Measurements from ENCODE around the gene ATRX. TPM values are rescaled to one million over a fixed set of nuclear protein-coding genes. Genes with fewer than 3 reads are reported as not detected.

ATRX gene
- total and polyA plus RNA-seq, 2 donors (not counting 1 experiment from before 2014, with no cell fraction given), result 19.3 to 173 TPM

DNA sequence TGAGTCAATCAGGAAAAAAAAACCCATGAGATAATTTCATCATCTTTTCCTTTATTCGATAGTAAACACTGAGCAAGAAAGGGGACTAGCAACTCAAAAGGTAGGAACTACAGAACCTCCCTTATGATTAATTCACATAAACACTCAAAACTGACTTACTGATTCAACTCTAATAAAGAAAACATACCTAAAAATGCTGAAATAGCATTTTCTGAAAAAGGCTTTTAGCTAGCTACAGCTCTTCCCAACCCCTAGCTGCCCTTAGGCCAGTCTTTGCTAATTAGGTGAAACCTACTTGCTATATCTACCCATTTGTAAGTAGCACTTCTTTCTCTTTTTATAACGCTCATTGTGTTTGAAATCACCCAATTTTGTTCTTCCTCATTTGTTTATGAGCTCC lies 150.6 kb downstream of the ATRX start:
- Histone ChIP-seq H3K9ac (ENCODE audit: low read length) (no peak overlapping the region), H2AFZ (ENCODE audit: insufficient read depth, low read depth, low read length, poor library complexity, severe bottlenecking) (no peak overlapping the region), H3K79me2 (ENCODE audit: control insufficient read depth, insufficient read depth, low read length) (no peaks in the 10 kb centered on the region), H3K36me3 (replicated peaks in 1 of 2; ENCODE audit: control extremely low read depth in 1 of 2, control insufficient read depth in 1 of 2, extremely low read depth in 1 of 2, insufficient read depth in 2 of 2, low read length in 1 of 2) (peaks cover 4 to 50% of the 10 kb centered on the region in 2 experiments), H3K27me3 (replicated peaks in 1 of 4; ENCODE audit: control extremely low read depth in 1 of 4, control insufficient read depth in 3 of 4, insufficient read depth in 4 of 4, low read length in 3 of 4) (no peaks in the 10 kb centered on the region), H3K4me1 (ENCODE audit: control insufficient read depth in 2 of 2, insufficient read depth in 2 of 2, low read length in 2 of 2) (no peaks in the 10 kb centered on the region), H3K27ac (ENCODE audit: low read length in 2 of 2) (no peak overlapping the region), H4K20me1 (ENCODE audit: control insufficient read depth, insufficient read depth, low read length, poor library complexity, severe bottlenecking) (no peaks in the 10 kb centered on the region), H3K4me3 (ENCODE audit: control extremely low read depth in 1 of 5, extremely low read depth in 1 of 5, insufficient read depth in 1 of 5, low read depth in 2 of 5, low read length in 4 of 5) (no peak overlapping the region), H3K4me2 (replicated peaks; ENCODE audit: low read depth, low read length, poor library complexity, severe bottlenecking) (no peak overlapping the region), H3K9me3 (ENCODE audit: control extremely low read depth in 1 of 3, control insufficient read depth in 2 of 3, insufficient read depth in 1 of 3, low read length in 2 of 3) (peaks cover 0 to 1% (median 0%) of the 10 kb centered on the region in 3 donors)
- DNase-seq, result no peak
- H3K27ac Mint-ChIP-seq, result no peak overlapping the region
- WGBS (ENCODE audit: insufficient coverage), result no CpG with 5 or more reads among the region's 2 CpGs
- POLR2A ChIA-PET, result no interaction called here
- no peak for TF ChIP-seq EZH2 (IDR thresholded peaks at IDR 0.05; ENCODE audit: borderline replicate concordance, insufficient read depth, low read depth, low read length, poor library complexity, severe bottlenecking)
- no peak for TF ChIP-seq CTCF (IDR thresholded peaks at IDR 0.05)
- no peaks in the 10 kb centered on the region for H3K27me3 Mint-ChIP-seq
- H3K4me1 Mint-ChIP-seq, result no peaks in the 10 kb centered on the region
- CTCF ChIA-PET, result interaction anchor here (0.6 kb wide), 1 partner anchor 92 kb away, joined by 5 read pairs; no protein-coding TSS in a partner anchor
- no peak overlapping the region for H3K4me3 Mint-ChIP-seq
- intact Hi-C loops (cut with micrococcal nuclease), result no loop called here
- no peak for ATAC-seq (ENCODE audit: low read depth)
- H3K9me3 Mint-ChIP-seq (ENCODE audit: insufficient read depth), result no peaks in the 10 kb centered on the region

GRCh38 chrX:77628294-77629025 lies 157.6 kb downstream of the ATRX start:
- WGBS (ENCODE audit: insufficient coverage), result no CpG with 5 or more reads among the region's 1 CpG
- intact Hi-C loops (cut with micrococcal nuclease), result no loop called here
- no peak for DNase-seq
- Histone ChIP-seq H3K9me3 (ENCODE audit: control extremely low read depth in 1 of 3, control insufficient read depth in 2 of 3, insufficient read depth in 1 of 3, low read length in 2 of 3) (no peaks in the 10 kb centered on the region), H4K20me1 (ENCODE audit: control insufficient read depth, insufficient read depth, low read length, poor library complexity, severe bottlenecking) (no peaks in the 10 kb centered on the region), H3K79me2 (ENCODE audit: control insufficient read depth, insufficient read depth, low read length) (peaks cover 2% of the 10 kb centered on the region), H3K27ac (ENCODE audit: low read length in 2 of 2) (no peak overlapping the region), H3K4me2 (replicated peaks; ENCODE audit: low read depth, low read length, poor library complexity, severe bottlenecking) (no peak overlapping the region), H3K4me3 (ENCODE audit: control extremely low read depth in 1 of 5, extremely low read depth in 1 of 5, insufficient read depth in 1 of 5, low read depth in 2 of 5, low read length in 4 of 5) (no peak overlapping the region), H3K27me3 (replicated peaks in 1 of 4; ENCODE audit: control extremely low read depth in 1 of 4, control insufficient read depth in 3 of 4, insufficient read depth in 4 of 4, low read length in 3 of 4) (no peaks in the 10 kb centered on the region), H3K4me1 (ENCODE audit: control insufficient read depth in 2 of 2, insufficient read depth in 2 of 2, low read length in 2 of 2) (no peaks in the 10 kb centered on the region), H3K36me3 (replicated peaks in 1 of 2; ENCODE audit: control extremely low read depth in 1 of 2, control insufficient read depth in 1 of 2, extremely low read depth in 1 of 2, insufficient read depth in 2 of 2, low read length in 1 of 2) (peaks cover 0 to 17% of the 10 kb centered on the region in 2 experiments), H3K9ac (ENCODE audit: low read length) (no peak overlapping the region), H2AFZ (ENCODE audit: insufficient read depth, low read depth, low read length, poor library complexity, severe bottlenecking) (no peak overlapping the region)
- Mint-ChIP-seq H3K4me1 (no peaks in the 10 kb centered on the region), H3K27ac (no peak overlapping the region), H3K4me3 (no peak overlapping the region), H3K27me3 (no peaks in the 10 kb centered on the region), H3K9me3 (ENCODE audit: insufficient read depth) (no peaks in the 10 kb centered on the region)
- ChIA-PET CTCF (no interaction called here), POLR2A (no interaction called here)
- TF ChIP-seq EZH2 (IDR thresholded peaks at IDR 0.05; ENCODE audit: borderline replicate concordance, insufficient read depth, low read depth, low read length, poor library complexity, severe bottlenecking), result no peak
- no peak for TF ChIP-seq CTCF (IDR thresholded peaks at IDR 0.05)
- no peak for ATAC-seq (ENCODE audit: low read depth)

All from B cell (primary cell).